NCI-H510A (cell line): ENCODE results near the gene NLRP1.
A peak's percentile ranks its signal among the peaks of the same experiment; 100 is the strongest.

Source experiments
- DNase-seq: peaks from one replicate; lab custom pipeline; 2025; lab: John Stamatoyannopoulos, UW

The NLRP1 gene

GRCh38 chr17:5516060-5516792, 68.1 kb downstream of the NLRP1 start:
- no peak for DNase-seq

- DNase-seq, result no peak
Measured at GRCh38 chr17:5514976-5515375, 69.3 kb downstream of the NLRP1 start.

- no peak for DNase-seq
Measured at GRCh38 chr17:5513628-5514027, 70.7 kb downstream of the NLRP1 start.

- DNase-seq, result no peak
Measured at GRCh38 chr17:5511401-5512225, 72.7 kb downstream of the NLRP1 start.

GRCh38 chr17:5510771-5511170, 73.5 kb downstream of the NLRP1 start:
- DNase-seq, result no peak

- no peak for DNase-seq
Measured at GRCh38 chr17:5509482-5509881, 74.8 kb downstream of the NLRP1 start.

- DNase-seq, result peak; percentile 22
Measured at GRCh38 chr17:5508810-5509209, 75.5 kb downstream of the NLRP1 start.

GRCh38 chr17:5506307-5506706, 78.0 kb downstream of the NLRP1 start:
- DNase-seq, result no peak

- no peak for DNase-seq
Measured at GRCh38 chr17:5502552-5502951, 81.8 kb downstream of the NLRP1 start.

- DNase-seq, result no peak
Measured at GRCh38 chr17:5501685-5502084, 82.6 kb downstream of the NLRP1 start.

GRCh38 chr17:5500589-5501391, 83.5 kb downstream of the NLRP1 start:
- DNase-seq, result peak; percentile 76

- DNase-seq, result no peak
Measured at GRCh38 chr17:5500247-5500588, 84.1 kb downstream of the NLRP1 start.

- no peak for DNase-seq
Measured at GRCh38 chr17:5499476-5500231, 84.7 kb downstream of the NLRP1 start.

GRCh38 chr17:5492970-5493369, 91.3 kb downstream of the NLRP1 start:
- no peak for DNase-seq

- DNase-seq, result no peak
Measured at GRCh38 chr17:5488752-5489151, 95.6 kb downstream of the NLRP1 start.

- peak; percentile 98 for DNase-seq
Measured at GRCh38 chr17:5486206-5487124, 97.8 kb downstream of the NLRP1 start, which contains the start of gene MIS12. MIS12 (plus strand) TSS chr17:5486566; CDS start chr17:5488863, 2,297 bp downstream.

GRCh38 chr17:5485270-5486205, 98.8 kb downstream of the NLRP1 start, which contains the start of gene DERL2:
DERL2 (minus strand) TSS chr17:5486178; CDS start chr17:5486161, 17 bp downstream.
- no peak for DNase-seq

GRCh38 chr17:5481451-5481850, 102.9 kb downstream of the NLRP1 start:
- DNase-seq, result no peak

- DNase-seq, result no peak
Measured at GRCh38 chr17:5480962-5481361, 103.3 kb downstream of the NLRP1 start.
